Neural progenitor cell (in vitro differentiated cells): ENCODE results near the gene OR7G3. TPM values are rescaled to one million over a fixed set of nuclear protein-coding genes. Genes with fewer than 3 reads are reported as not detected.
A peak's percentile ranks its signal among the peaks of the same experiment; 100 is the strongest.

Experiments
- DNase-seq: peaks from one replicate; pipeline ENCODE4 v3.0.0-alpha.2; 2016; ENCODE audit warnings: low spot score
- H2AFZ ChIP-seq: fragments of 200-600 bp; sonication (generic); replicated peaks from 2 replicates; pipeline ENCODE4 v1.6.1; 2016; ENCODE audit warnings: antibody characterized with exemption
- H3F3A ChIP-seq: fragments of 200-600 bp; sonication (generic); 2 replicates; pipeline ENCODE4 v1.6.1; 2016; ENCODE audit warnings: antibody characterized with exemption, low read depth
- H3K27ac ChIP-seq: fragments of 200-600 bp; sonication (generic); 2 replicates; pipeline ENCODE4 v1.5.1; 2016; ENCODE audit warnings: mild to moderate bottlenecking
- H3K27me3 ChIP-seq: fragments of 200-600 bp; sonication (generic); 2 replicates; pipeline ENCODE4 v1.6.1; 2016; ENCODE audit warnings: mild to moderate bottlenecking, moderate library complexity
- H3K36me3 ChIP-seq: fragments of 200-600 bp; sonication (generic); 2 replicates; pipeline ENCODE4 v1.5.1; 2016
- H3K4me1 ChIP-seq: fragments of 200-600 bp; sonication (generic); 2 replicates; pipeline ENCODE4 v1.6.1; 2016; ENCODE audit warnings: mixed run types
- H3K4me2 ChIP-seq: fragments of 200-600 bp; sonication (generic); 2 replicates; pipeline ENCODE4 v1.6.1; 2016
- H3K4me3 ChIP-seq: fragments of 200-600 bp; sonication (generic); 2 replicates; pipeline ENCODE4 v1.5.1; 2016
- H3K79me2 ChIP-seq: fragments of 200-600 bp; sonication (generic); 2 replicates; pipeline ENCODE4 v1.6.1; 2016; ENCODE audit warnings: low read depth
- H3K9ac ChIP-seq: fragments of 200-600 bp; sonication (generic); 2 replicates; pipeline ENCODE4 v1.6.1; 2016
- H3K9me3 ChIP-seq: fragments of 200-600 bp; sonication (generic); 2 replicates; pipeline ENCODE4 v1.5.1; 2016; ENCODE audit warnings: low read depth
- H4K20me1 ChIP-seq: fragments of 200-600 bp; sonication (generic); 2 replicates; pipeline ENCODE4 v1.6.1; 2016; ENCODE audit warnings: low read depth
- H3K27ac Mint-ChIP-seq: 3 replicates; pipeline ENCODE4 v1.8.0; 2021; ENCODE audit warnings: mixed read lengths
- H3K27me3 Mint-ChIP-seq: 2 replicates; pipeline ENCODE4 v1.8.0; 2022; ENCODE audit warnings: low read depth, mild to moderate bottlenecking, inconsistent platforms, moderate library complexity, mixed read lengths; ENCODE audit not compliant: insufficient read depth
- H3K36me3 Mint-ChIP-seq: 3 replicates; pipeline ENCODE4 v1.8.0; 2021; ENCODE audit warnings: mixed read lengths
- H3K4me1 Mint-ChIP-seq: 3 replicates; pipeline ENCODE4 v1.8.0; 2021; ENCODE audit warnings: mixed read lengths
- H3K4me3 Mint-ChIP-seq: 3 replicates; pipeline ENCODE4 v1.8.0; 2021; ENCODE audit warnings: mild to moderate bottlenecking, moderate library complexity, mixed read lengths
- H3K9me3 Mint-ChIP-seq: 3 replicates; pipeline ENCODE4 v1.8.0; 2020; ENCODE audit warnings: mixed read lengths
- CTCF ChIP-seq: fragments of 200-600 bp; sonication (generic); IDR thresholded peaks from 2 replicates; pipeline ENCODE4 v1.5.1; 2017; ENCODE audit warnings: antibody characterized with exemption, mild to moderate bottlenecking
- EZH2 ChIP-seq: fragments of 200-600 bp; sonication (generic); IDR thresholded peaks from 2 replicates; pipeline ENCODE4 v1.6.1; 2017; ENCODE audit warnings: antibody characterized with exemption, mild to moderate bottlenecking, moderate library complexity
- EZH2phosphoT487 ChIP-seq: fragments of 200-600 bp; sonication (generic); IDR thresholded peaks from 2 replicates; pipeline ENCODE4 v1.6.1; 2017; ENCODE audit warnings: antibody characterized with exemption
- total RNA-seq: library from RNA; depleted of rRNA; stranded (reverse); fragments of >200 nt; gene quantifications from 2 replicates; pipeline ENCODE4 v1.2.3, GENCODE V29; 2015; ENCODE audit warnings: low replicate concordance

Gene OR7G3
- total RNA-seq, 1 donor from 2014 or later = not detected

- Histone ChIP-seq H3K9ac (no peak overlapping the region), H3K4me1 (no peaks in the 10 kb centered on the region), H3K4me2 (no peak overlapping the region), H3K27me3 (no peaks in the 10 kb centered on the region), H4K20me1 (no peaks in the 10 kb centered on the region), H3K9me3 (no peaks in the 10 kb centered on the region), H3K36me3 (peaks cover 23% of the 10 kb centered on the region), H3K79me2 (peaks cover 28% of the 10 kb centered on the region), H3K27ac (no peak overlapping the region), H3F3A (no peaks in the 10 kb centered on the region), H2AFZ (no peak overlapping the region), H3K4me3 (no peak overlapping the region)
- no peak for TF ChIP-seq EZH2
- Mint-ChIP-seq H3K9me3 (peaks cover 84% of the 10 kb centered on the region), H3K27me3 (peaks cover 3% of the 10 kb centered on the region), H3K36me3 (peaks cover 90% of the 10 kb centered on the region), H3K27ac (no peak overlapping the region), H3K4me3 (peak overlapping the region; percentile 9), H3K4me1 (no peaks in the 10 kb centered on the region)
- DNase-seq = no peak
These were observed 33.1 kb upstream of the OR7G3 start for GRCh38 chr19:9159891-9160290.

GRCh38 chr19:9156304-9156703 lies 29.6 kb upstream of the OR7G3 start:
- H3K9me3 Mint-ChIP-seq = peaks cover 96% of the 10 kb centered on the region

DNA sequence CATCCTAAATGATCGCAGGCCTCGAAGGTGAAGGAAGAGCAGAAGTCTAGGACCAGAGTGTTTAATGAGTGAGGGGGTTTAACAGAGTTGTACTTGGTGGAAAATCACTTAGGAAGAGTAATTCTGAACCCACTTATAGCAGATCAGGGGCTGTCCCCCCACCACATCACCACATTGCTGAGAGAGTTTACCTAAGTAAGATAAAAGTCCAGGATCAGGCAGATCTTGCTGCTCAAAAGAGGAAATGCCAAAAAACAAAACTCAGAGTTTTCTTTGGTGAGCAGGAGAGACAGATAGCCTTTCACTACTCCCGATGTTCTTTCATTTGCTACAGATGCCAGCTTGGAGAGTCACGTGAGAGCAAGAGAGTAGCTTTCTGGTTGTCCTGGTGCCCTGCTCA lies 28.8 kb upstream of the OR7G3 start:
- Histone ChIP-seq H3K9me3 (peaks cover 18% of the 10 kb centered on the region), H3K27ac (no peak overlapping the region), H3K9ac (no peak overlapping the region), H3K27me3 (no peaks in the 10 kb centered on the region), H4K20me1 (no peaks in the 10 kb centered on the region), H3K4me2 (no peak overlapping the region), H3K4me1 (no peaks in the 10 kb centered on the region), H3K4me3 (no peak overlapping the region), H3F3A (no peaks in the 10 kb centered on the region), H3K79me2 (peaks cover 71% of the 10 kb centered on the region), H2AFZ (no peak overlapping the region), H3K36me3 (no peaks in the 10 kb centered on the region)
- no peak overlapping the region for H3K4me3 Mint-ChIP-seq
- peaks cover 90% of the 10 kb centered on the region for H3K36me3 Mint-ChIP-seq
- H3K27me3 Mint-ChIP-seq = peaks cover 3% of the 10 kb centered on the region
- no peaks in the 10 kb centered on the region for H3K4me1 Mint-ChIP-seq
- H3K27ac Mint-ChIP-seq = no peak overlapping the region
- H3K9me3 Mint-ChIP-seq = peaks cover 96% of the 10 kb centered on the region
- no peak for TF ChIP-seq EZH2phosphoT487
- no peak for TF ChIP-seq CTCF
- no peak for TF ChIP-seq EZH2
- DNase-seq = no peak

More at GRCh38 chr19:9156304-9156703, 29.6 kb upstream of the OR7G3 start:
- Mint-ChIP-seq H3K27me3 (peaks cover 3% of the 10 kb centered on the region), H3K27ac (no peak overlapping the region), H3K4me1 (no peaks in the 10 kb centered on the region), H3K36me3 (peaks cover 90% of the 10 kb centered on the region), H3K4me3 (no peak overlapping the region)
- TF ChIP-seq EZH2 (no peak), EZH2phosphoT487 (no peak), CTCF (no peak)
- Histone ChIP-seq H3K9ac (no peak overlapping the region), H3K4me3 (no peak overlapping the region), H3K9me3 (peaks cover 12% of the 10 kb centered on the region), H4K20me1 (no peaks in the 10 kb centered on the region), H3F3A (no peaks in the 10 kb centered on the region), H3K27ac (no peak overlapping the region), H2AFZ (no peak overlapping the region), H3K27me3 (no peaks in the 10 kb centered on the region), H3K4me1 (no peaks in the 10 kb centered on the region), H3K36me3 (peaks cover 5% of the 10 kb centered on the region), H3K4me2 (no peak overlapping the region), H3K79me2 (peaks cover 64% of the 10 kb centered on the region)
- DNase-seq = no peak

GRCh38 chr19:9151367-9151766 lies 24.6 kb upstream of the OR7G3 start:
- H3K4me2 ChIP-seq = no peak overlapping the region
- H3K79me2 ChIP-seq = peaks cover 100% of the 10 kb centered on the region
- Mint-ChIP-seq H3K4me1 (no peaks in the 10 kb centered on the region), H3K27ac (no peak overlapping the region), H3K4me3 (no peak overlapping the region), H3K9me3 (peaks cover 96% of the 10 kb centered on the region), H3K36me3 (peaks cover 87% of the 10 kb centered on the region), H3K27me3 (no peaks in the 10 kb centered on the region)
- no peak for DNase-seq
- no peaks in the 10 kb centered on the region for H4K20me1 ChIP-seq
- no peak overlapping the region for H3K27ac ChIP-seq
- no peak overlapping the region for H3K4me3 ChIP-seq
- H3K9ac ChIP-seq = no peak overlapping the region
- no peak for TF ChIP-seq EZH2phosphoT487
- TF ChIP-seq CTCF = no peak
- TF ChIP-seq EZH2 = no peak
- no peaks in the 10 kb centered on the region for H3K27me3 ChIP-seq
- H2AFZ ChIP-seq = no peak overlapping the region
- no peaks in the 10 kb centered on the region for H3K36me3 ChIP-seq
- H3F3A ChIP-seq = no peaks in the 10 kb centered on the region
- H3K4me1 ChIP-seq = no peaks in the 10 kb centered on the region
- H3K9me3 ChIP-seq = peaks cover 18% of the 10 kb centered on the region
